Measurements from ENCODE around the gene CFAP73. TPM values are rescaled to one million over a fixed set of nuclear protein-coding genes. Genes with fewer than 3 reads are reported as not detected.

CFAP73 gene
- total and polyA plus RNA-seq, 2 of the 8 experiments (the other 6 are each of a cell fraction or from before 2014, with no cell fraction given) = 0.45 to 0.56 TPM

- TF ChIP-seq EGR1 (IDR thresholded peaks at IDR 0.05; ENCODE audit: borderline replicate concordance, low read depth, low read length) (no peak), GTF2F1 (IDR thresholded peaks at IDR 0.05; ENCODE audit: borderline replicate concordance, low read depth, low read length) (no peak; the same call in 1 of the 2 replicates), TBP (IDR thresholded peaks at IDR 0.05; ENCODE audit: low read depth, low read length) (no peak; the same call in none of the 2 replicates), SP4 (IDR thresholded peaks at IDR 0.05; ENCODE audit: low read length) (peak; percentile 62; the same call in 1 of the 2 replicates), KDM5A (IDR thresholded peaks at IDR 0.05; ENCODE audit: low read length) (0 out of 2 replicates have a peak, but pooled peaks have one; percentile 28), ATF2 (IDR thresholded peaks at IDR 0.05; ENCODE audit: low read length) (no peak), BRCA1 (IDR thresholded peaks at IDR 0.05; ENCODE audit: low read depth, low read length) (peak; percentile 15; the same call in 1 of the 2 replicates), KDM1A (IDR thresholded peaks at IDR 0.05; ENCODE audit: borderline replicate concordance, low read length) (0 out of 2 replicates have a peak, but pooled peaks have one; percentile 2), MAX (IDR thresholded peaks at IDR 0.05) (peak; percentile 85), HDAC2 (IDR thresholded peaks at IDR 0.05; ENCODE audit: borderline replicate concordance in 1 of 2, low read depth in 2 of 2, low read length in 2 of 2) (no peak), PHF8 (conservative IDR thresholded peaks at IDR 0.05; ENCODE audit: low read depth, low read length) (peak; percentile 98), CEBPB (IDR thresholded peaks at IDR 0.05; ENCODE audit: low read depth, low read length) (no peak), RAD21 (IDR thresholded peaks at IDR 0.05 in 1 of 2, conservative IDR thresholded peaks at IDR 0.05 in 1 of 2; ENCODE audit: low read depth in 2 of 2, low read length in 2 of 2) (no peak), GABPA (IDR thresholded peaks at IDR 0.05; ENCODE audit: borderline replicate concordance, insufficient read depth, low read length) (no peak), MAFK (IDR thresholded peaks at IDR 0.05; ENCODE audit: low read depth, low read length) (no peak), POU5F1 (IDR thresholded peaks at IDR 0.05; ENCODE audit: low read depth, low read length) (no peak), FOSL1 (IDR thresholded peaks at IDR 0.05; ENCODE audit: insufficient read depth, low read depth, low read length) (no peak), TCF12 (IDR thresholded peaks at IDR 0.05; ENCODE audit: low read depth, low read length) (0 out of 2 replicates have a peak, but pooled peaks have one; percentile 51), SUZ12 (IDR thresholded peaks at IDR 0.05; ENCODE audit: low read length) (no peak), RXRA (IDR thresholded peaks at IDR 0.05; ENCODE audit: insufficient read depth, low read depth, low read length) (no peak), JUN (IDR thresholded peaks at IDR 0.05; ENCODE audit: low read depth, low read length) (no peak)
These were observed 35.9 kb downstream of the CFAP73 start, which contains the start of the genes DDX54 and RITA1 (continued) for GRCh38 chr12:113185180-113186032.

All from H1 (cell line).